ENCODE results near the gene HDAC5. TPM values are rescaled to one million over a fixed set of nuclear protein-coding genes. Genes with fewer than 3 reads are reported as not detected.

Gene HDAC5
- polyA plus RNA-seq, 1 donor, result 35.9 TPM

DNA sequence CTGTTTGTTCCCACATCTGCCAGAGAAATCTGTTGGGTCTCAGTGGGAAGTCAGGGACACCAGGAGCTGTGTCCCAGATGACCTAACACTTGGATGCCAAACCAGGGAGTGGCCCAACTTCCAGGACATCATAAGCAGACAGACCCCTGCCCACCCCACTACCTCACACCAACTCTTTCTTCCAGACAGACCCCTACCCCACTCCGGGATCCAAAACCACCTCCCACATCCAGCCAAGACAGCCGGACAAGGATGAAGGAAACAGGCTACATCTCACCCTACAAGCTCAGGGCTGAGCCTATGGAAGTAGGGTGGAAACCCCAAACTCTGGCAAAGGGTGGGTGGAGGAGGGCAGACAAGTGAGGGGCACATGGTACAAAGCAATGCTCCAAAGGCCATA, 3.6 kb downstream of the HDAC5 start:
- peaks cover 14% of the 10 kb centered on the region for H3K4me1 ChIP-seq (ENCODE audit: control insufficient read depth, insufficient read depth, low read length)
- H3K27ac ChIP-seq (ENCODE audit: low read length), result no peak overlapping the region
- DNase-seq, result no peak

GRCh38 chr17:44119062-44119461, 4.4 kb downstream of the HDAC5 start:
- Histone ChIP-seq H3K4me3 (ENCODE audit: low read length) (no peak overlapping the region), H3K4me1 (ENCODE audit: control insufficient read depth, insufficient read depth, low read length) (peaks cover 14% of the 10 kb centered on the region), H3K36me3 (ENCODE audit: control insufficient read depth, insufficient read depth, low read length) (peaks cover 31% of the 10 kb centered on the region), H3K9me3 (ENCODE audit: control insufficient read depth, low read depth, low read length) (no peaks in the 10 kb centered on the region), H3K27me3 (ENCODE audit: control insufficient read depth, insufficient read depth, low read length) (no peaks in the 10 kb centered on the region), H3K27ac (ENCODE audit: low read length) (no peak overlapping the region)
- no peak for DNase-seq
- WGBS (ENCODE audit: insufficient coverage, low lambda C conversion rate), result no CpG with 5 or more reads among the region's 5 CpGs

More for the DNA sequence above, 3.6 kb downstream of the HDAC5 start:
- no CpG with 5 or more reads among the region's 2 CpGs for WGBS (ENCODE audit: insufficient coverage, low lambda C conversion rate)
- H3K4me3 ChIP-seq (ENCODE audit: low read length), result no peak overlapping the region
- H3K36me3 ChIP-seq (ENCODE audit: control insufficient read depth, insufficient read depth, low read length), result peaks cover 25% of the 10 kb centered on the region
- H3K9me3 ChIP-seq (ENCODE audit: control insufficient read depth, low read depth, low read length), result no peaks in the 10 kb centered on the region
- H3K27me3 ChIP-seq (ENCODE audit: control insufficient read depth, insufficient read depth, low read length), result no peaks in the 10 kb centered on the region

DNA sequence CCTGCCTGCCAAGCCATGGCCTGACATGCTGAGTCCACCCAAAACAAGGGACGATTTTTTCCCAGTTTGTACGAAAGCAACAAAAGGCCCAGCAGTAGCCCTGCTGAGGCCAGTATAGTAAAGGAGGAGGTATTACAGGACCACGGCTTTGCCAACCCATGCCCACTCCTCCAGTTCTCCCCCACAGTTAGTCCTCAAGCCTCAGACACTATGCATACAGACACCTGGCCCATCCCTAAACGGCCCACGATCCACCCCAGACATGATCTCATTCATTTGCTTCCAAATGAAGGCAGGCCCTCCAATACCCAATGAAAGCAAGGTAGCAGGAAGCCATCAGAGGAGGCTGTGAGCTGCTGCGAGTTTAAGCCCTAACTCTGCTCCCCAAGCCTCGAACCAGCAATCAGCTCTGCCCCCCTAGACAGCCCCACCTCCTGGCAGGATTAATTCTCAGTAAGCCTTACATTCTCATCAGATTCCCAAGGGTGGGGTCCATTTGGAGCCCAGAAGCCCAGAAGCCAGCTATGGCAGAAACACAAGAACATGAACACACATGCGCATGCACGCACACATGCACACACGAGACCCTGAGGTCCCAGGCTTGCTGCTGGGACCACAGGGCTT, 4.9 kb downstream of the HDAC5 start:
- peaks cover 14% of the 10 kb centered on the region for H3K4me1 ChIP-seq (ENCODE audit: control insufficient read depth, insufficient read depth, low read length)
- H3K9me3 ChIP-seq (ENCODE audit: control insufficient read depth, low read depth, low read length), result no peaks in the 10 kb centered on the region
- H3K4me3 ChIP-seq (ENCODE audit: low read length), result no peak overlapping the region
- no CpG with 5 or more reads among the region's 10 CpGs for whole genome bisulfite sequencing (ENCODE audit: insufficient coverage, low lambda C conversion rate)
- peaks cover 36% of the 10 kb centered on the region for H3K36me3 ChIP-seq (ENCODE audit: control insufficient read depth, insufficient read depth, low read length)
- DNase-seq, result no peak
- H3K27ac ChIP-seq (ENCODE audit: low read length), result no peak overlapping the region
- no peaks in the 10 kb centered on the region for H3K27me3 ChIP-seq (ENCODE audit: control insufficient read depth, insufficient read depth, low read length)

DNA sequence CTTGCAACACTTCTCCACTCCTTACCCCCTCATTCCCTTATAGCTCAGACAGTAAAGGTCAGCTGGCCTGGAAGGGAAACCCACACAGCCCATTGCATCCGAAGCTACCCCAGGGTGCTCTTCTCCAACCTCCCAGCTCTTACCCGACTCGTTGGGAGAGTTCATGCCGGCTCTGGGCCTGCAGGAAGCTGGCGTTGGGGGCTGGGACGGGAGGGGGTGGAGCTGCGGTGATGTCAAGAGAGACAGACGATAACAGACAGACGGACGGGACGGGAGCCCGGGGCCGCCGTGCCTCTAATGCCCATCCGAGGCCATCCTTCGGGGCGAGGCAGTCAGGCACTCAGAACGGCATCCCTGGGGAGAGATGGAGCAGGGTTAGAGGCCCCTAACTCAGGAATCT, 6.1 kb downstream of the HDAC5 start:
- no peaks in the 10 kb centered on the region for H3K9me3 ChIP-seq (ENCODE audit: control insufficient read depth, low read depth, low read length)
- H3K27me3 ChIP-seq (ENCODE audit: control insufficient read depth, insufficient read depth, low read length), result no peaks in the 10 kb centered on the region
- no peak for DNase-seq
- WGBS (ENCODE audit: insufficient coverage, low lambda C conversion rate), result no CpG with 5 or more reads among the region's 18 CpGs
- H3K4me3 ChIP-seq (ENCODE audit: low read length), result no peak overlapping the region
- no peak overlapping the region for H3K27ac ChIP-seq (ENCODE audit: low read length)
- H3K4me1 ChIP-seq (ENCODE audit: control insufficient read depth, insufficient read depth, low read length), result peaks cover 11% of the 10 kb centered on the region
- H3K36me3 ChIP-seq (ENCODE audit: control insufficient read depth, insufficient read depth, low read length), result peaks cover 41% of the 10 kb centered on the region

GRCh38 chr17:44115585-44116415, 7.6 kb downstream of the HDAC5 start:
- Histone ChIP-seq H3K4me3 (ENCODE audit: low read length) (no peak overlapping the region), H3K27me3 (ENCODE audit: control insufficient read depth, insufficient read depth, low read length) (no peaks in the 10 kb centered on the region), H3K4me1 (ENCODE audit: control insufficient read depth, insufficient read depth, low read length) (peaks cover 18% of the 10 kb centered on the region), H3K9me3 (ENCODE audit: control insufficient read depth, low read depth, low read length) (no peaks in the 10 kb centered on the region), H3K27ac (ENCODE audit: low read length) (no peak overlapping the region), H3K36me3 (ENCODE audit: control insufficient read depth, insufficient read depth, low read length) (peaks cover 41% of the 10 kb centered on the region)
- no peak for DNase-seq
- WGBS (ENCODE audit: insufficient coverage, low lambda C conversion rate), result no CpG with 5 or more reads among the region's 11 CpGs

DNA sequence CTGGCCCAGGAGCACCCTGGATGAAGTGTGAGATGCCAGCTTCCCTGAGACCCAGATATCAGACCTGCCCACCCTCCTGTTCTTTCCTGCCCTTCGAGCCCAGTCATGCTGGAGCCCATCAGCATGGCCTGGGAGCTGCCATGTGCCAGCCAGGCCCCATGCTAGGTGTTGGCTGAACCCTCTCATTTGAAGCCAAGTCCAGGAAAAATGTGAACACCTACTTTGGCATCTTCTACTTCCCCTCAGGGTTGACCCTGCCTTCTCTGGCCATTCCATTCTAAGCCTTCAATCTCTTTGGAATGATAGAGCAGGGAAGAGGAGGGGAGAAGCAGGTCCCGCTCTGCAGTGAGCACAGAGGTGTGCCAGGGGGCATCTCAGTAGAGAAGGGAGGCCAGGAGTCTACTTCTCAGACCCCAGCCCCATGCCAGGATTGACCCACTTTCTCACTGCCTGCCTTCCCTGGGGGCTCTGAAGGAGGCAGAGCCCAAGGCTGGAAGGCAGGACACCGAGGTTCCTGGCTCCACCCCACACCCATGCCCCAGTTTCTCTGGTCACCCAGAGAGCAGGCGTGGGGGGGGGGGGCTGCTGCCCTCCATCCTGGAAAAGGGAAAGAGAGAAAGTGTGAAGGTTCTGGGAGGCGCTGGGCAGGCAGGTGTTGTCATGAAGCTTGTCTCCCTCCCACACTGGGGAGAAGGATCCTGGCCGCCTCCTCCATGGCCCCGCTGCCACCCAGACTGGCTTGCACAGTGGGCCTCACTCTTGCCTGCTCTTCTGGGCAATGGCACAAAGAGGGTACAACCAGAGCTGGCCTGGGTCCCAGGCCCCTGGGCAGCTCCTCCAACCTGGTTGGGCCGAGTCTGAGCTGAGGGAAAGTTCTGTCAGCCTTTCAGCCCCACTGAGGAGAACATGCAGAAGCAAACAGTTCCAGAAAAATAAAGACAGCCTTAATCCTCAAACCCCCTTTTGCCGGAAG, 9.3 kb downstream of the HDAC5 start:
- WGBS (ENCODE audit: insufficient coverage, low lambda C conversion rate), result no CpG with 5 or more reads among the region's 9 CpGs
- DNase-seq, result no peak
- Histone ChIP-seq H3K27me3 (ENCODE audit: control insufficient read depth, insufficient read depth, low read length) (no peaks in the 10 kb centered on the region), H3K36me3 (ENCODE audit: control insufficient read depth, insufficient read depth, low read length) (peaks cover 45% of the 10 kb centered on the region), H3K4me1 (ENCODE audit: control insufficient read depth, insufficient read depth, low read length) (peaks cover 35% of the 10 kb centered on the region), H3K27ac (ENCODE audit: low read length) (no peak overlapping the region), H3K4me3 (ENCODE audit: low read length) (no peak overlapping the region), H3K9me3 (ENCODE audit: control insufficient read depth, low read depth, low read length) (no peaks in the 10 kb centered on the region)

DNA sequence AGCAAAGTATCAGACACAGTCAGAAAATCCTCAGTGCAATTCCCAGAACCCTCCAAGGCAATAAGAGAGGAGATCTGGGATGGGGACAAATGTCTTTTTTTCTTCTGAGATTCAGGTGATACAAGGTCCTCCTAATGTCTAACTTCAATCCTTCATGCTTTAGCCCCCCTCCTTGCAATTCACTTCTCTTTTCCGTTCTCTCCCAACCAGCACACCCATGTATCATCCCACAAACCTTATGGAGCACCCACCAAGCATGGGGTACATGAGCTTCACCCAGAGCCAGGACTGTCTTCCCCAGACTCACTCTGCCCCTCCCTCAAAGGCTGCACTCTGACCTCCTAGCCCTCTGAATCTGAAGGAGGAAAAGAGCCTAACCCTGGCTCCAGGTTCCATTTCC, 10.1 kb downstream of the HDAC5 start:
- H3K36me3 ChIP-seq (ENCODE audit: control insufficient read depth, insufficient read depth, low read length), result peaks cover 45% of the 10 kb centered on the region
- H3K4me3 ChIP-seq (ENCODE audit: low read length), result no peak overlapping the region
- no peak overlapping the region for H3K27ac ChIP-seq (ENCODE audit: low read length)
- H3K27me3 ChIP-seq (ENCODE audit: control insufficient read depth, insufficient read depth, low read length), result no peaks in the 10 kb centered on the region
- H3K9me3 ChIP-seq (ENCODE audit: control insufficient read depth, low read depth, low read length), result no peaks in the 10 kb centered on the region
- no CpG with 5 or more reads among the region's 1 CpG for WGBS (ENCODE audit: insufficient coverage, low lambda C conversion rate)
- DNase-seq, result no peak
- H3K4me1 ChIP-seq (ENCODE audit: control insufficient read depth, insufficient read depth, low read length), result peaks cover 42% of the 10 kb centered on the region

DNA sequence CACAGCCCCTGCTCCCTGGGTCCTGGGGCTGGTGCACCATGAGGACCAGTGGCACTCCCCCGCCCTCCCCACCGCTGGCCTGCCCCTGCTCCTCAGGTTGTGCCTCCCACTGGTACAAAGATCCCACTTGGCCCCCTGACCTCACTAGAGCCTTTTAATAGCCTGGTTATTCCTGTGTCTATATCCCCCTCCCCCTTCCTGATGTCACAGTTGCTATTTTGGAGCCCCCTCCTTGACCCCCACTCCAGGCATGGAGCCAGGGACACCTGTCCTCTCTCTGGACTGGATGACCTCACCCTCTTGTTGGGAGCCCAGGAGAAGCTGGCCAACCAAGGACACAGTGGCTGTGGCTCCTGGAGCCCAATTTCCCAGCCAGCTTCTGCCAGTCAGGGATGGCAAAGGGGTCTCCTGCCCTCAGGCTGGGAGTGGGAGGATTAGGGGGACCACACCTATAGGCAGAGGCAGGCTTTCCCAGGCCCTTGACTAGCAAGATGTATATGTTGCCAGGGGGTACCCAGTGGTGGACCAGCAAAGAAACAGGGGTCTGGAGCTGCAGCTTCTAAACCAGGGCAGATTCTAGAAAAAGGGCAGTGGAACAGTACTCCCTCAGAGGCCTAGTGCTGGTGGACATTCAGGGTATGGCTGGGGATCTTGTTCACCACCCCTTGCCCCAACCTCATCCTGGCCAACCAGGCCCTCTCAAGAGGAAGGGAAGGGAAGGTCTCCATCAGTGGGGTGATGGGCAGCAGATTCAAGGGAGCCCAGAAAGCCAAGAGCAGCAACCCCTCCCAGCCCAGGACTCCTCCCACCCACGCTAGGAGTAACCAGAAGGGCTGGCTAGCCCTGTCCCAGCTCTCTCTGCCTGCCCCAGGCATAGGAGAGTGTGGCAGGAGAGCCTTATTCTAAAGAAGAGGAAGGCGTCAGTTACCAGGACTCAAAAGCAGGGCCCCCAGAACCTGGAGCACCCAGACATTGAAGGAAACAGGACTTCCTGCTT, 10.9 kb downstream of the HDAC5 start:
- no peak for DNase-seq
- Histone ChIP-seq H3K36me3 (ENCODE audit: control insufficient read depth, insufficient read depth, low read length) (peaks cover 44% of the 10 kb centered on the region), H3K4me3 (ENCODE audit: low read length) (no peak overlapping the region), H3K4me1 (ENCODE audit: control insufficient read depth, insufficient read depth, low read length) (peaks cover 45% of the 10 kb centered on the region), H3K27ac (ENCODE audit: low read length) (no peak overlapping the region), H3K27me3 (ENCODE audit: control insufficient read depth, insufficient read depth, low read length) (no peaks in the 10 kb centered on the region), H3K9me3 (ENCODE audit: control insufficient read depth, low read depth, low read length) (no peaks in the 10 kb centered on the region)
- no CpG with 5 or more reads among the region's 4 CpGs for WGBS (ENCODE audit: insufficient coverage, low lambda C conversion rate)

DNA sequence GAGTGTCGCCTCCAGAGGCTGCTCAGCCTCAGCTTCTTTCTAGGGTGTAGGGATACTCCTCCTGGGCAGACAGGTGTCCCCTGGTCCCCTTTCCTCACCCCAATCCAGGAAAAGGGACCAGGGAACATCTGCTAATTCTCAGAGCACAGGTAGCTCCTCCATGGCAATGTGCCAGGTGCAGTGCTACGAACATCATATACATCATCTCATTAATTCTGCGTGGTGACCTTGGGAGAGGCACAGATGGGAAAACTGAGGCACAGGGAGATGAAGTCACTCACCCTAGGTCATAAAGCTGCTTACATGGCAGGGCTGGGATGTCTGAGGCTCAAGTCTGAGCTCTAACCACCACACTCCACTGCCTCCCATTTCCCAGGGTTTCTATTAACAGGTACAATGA, 11.7 kb downstream of the HDAC5 start:
- no CpG with 5 or more reads among the region's 3 CpGs for WGBS (ENCODE audit: insufficient coverage, low lambda C conversion rate)
- no peaks in the 10 kb centered on the region for H3K27me3 ChIP-seq (ENCODE audit: control insufficient read depth, insufficient read depth, low read length)
- H3K36me3 ChIP-seq (ENCODE audit: control insufficient read depth, insufficient read depth, low read length), result peaks cover 37% of the 10 kb centered on the region
- H3K4me3 ChIP-seq (ENCODE audit: low read length), result no peak overlapping the region
- peak overlapping the region; percentile 74 for H3K27ac ChIP-seq (ENCODE audit: low read length)
- no peaks in the 10 kb centered on the region for H3K9me3 ChIP-seq (ENCODE audit: control insufficient read depth, low read depth, low read length)
- H3K4me1 ChIP-seq (ENCODE audit: control insufficient read depth, insufficient read depth, low read length), result peaks cover 45% of the 10 kb centered on the region
- no peak for DNase-seq
